Activated CD8-positive, alpha-beta memory T cell treated with anti-CD3 and anti-CD28 coated beads, Interleukin-2, amount 50 U/mL, for 1 hour (primary cell): ENCODE measurements around the gene CCDC61.

Experiments
- DNase-seq: peaks from one replicate; pipeline ENCODE4 v3.0.0-alpha.2; 2020; ENCODE audit errors: extremely low read depth

The CCDC61 gene

GRCh38 chr19:46040125-46040524, 44.9 kb downstream of the CCDC61 start:
- DNase-seq = no peak

- DNase-seq = no peak
These were observed 45.8 kb downstream of the CCDC61 start, which contains the start of gene IGFL4 for GRCh38 chr19:46040952-46041500. Gene IGFL4 (minus strand): TSS chr19:46041002. CDS start chr19:46040962, 40 bp downstream.

- no peak for DNase-seq
These were observed 47.1 kb downstream of the CCDC61 start for GRCh38 chr19:46042252-46042883.

- no peak for DNase-seq
These were observed 48.3 kb downstream of the CCDC61 start for GRCh38 chr19:46043519-46043918.

GRCh38 chr19:46049597-46049996, 54.3 kb downstream of the CCDC61 start:
- no peak for DNase-seq

- DNase-seq = no peak
These were observed 57.6 kb downstream of the CCDC61 start for GRCh38 chr19:46052896-46053295.

GRCh38 chr19:46056536-46056935, 61.3 kb downstream of the CCDC61 start:
- DNase-seq = no peak

- no peak for DNase-seq
These were observed 63.5 kb downstream of the CCDC61 start for GRCh38 chr19:46058778-46059177.

GRCh38 chr19:46060012-46060411, 64.7 kb downstream of the CCDC61 start:
- no peak for DNase-seq

- DNase-seq = no peak
These were observed 67.9 kb downstream of the CCDC61 start for GRCh38 chr19:46063201-46063600.

GRCh38 chr19:46065486-46066071, 70.3 kb downstream of the CCDC61 start:
- DNase-seq = no peak

GRCh38 chr19:46066471-46066870, 71.2 kb downstream of the CCDC61 start:
- DNase-seq = no peak

- no peak for DNase-seq
These were observed 72.4 kb downstream of the CCDC61 start for GRCh38 chr19:46067691-46068090.
